ENCODE data around the gene PAQR5. TPM values are rescaled to one million over a fixed set of nuclear protein-coding genes. Genes with fewer than 3 reads are reported as not detected.

Gene PAQR5
- total RNA-seq, 2 donors from 2014 or later = 0.74 to 5.0 TPM

- DNase-seq (ENCODE audit: low spot score) = no peak
- no peak overlapping the region for H3K4me3 ChIP-seq
- no peaks in the 10 kb centered on the region for H3K36me3 ChIP-seq
- H3K27me3 ChIP-seq = no peaks in the 10 kb centered on the region
- H3K4me1 ChIP-seq = peaks cover 0 to 14% of the 10 kb centered on the region in 2 donors
- TF ChIP-seq, protein P1, sequence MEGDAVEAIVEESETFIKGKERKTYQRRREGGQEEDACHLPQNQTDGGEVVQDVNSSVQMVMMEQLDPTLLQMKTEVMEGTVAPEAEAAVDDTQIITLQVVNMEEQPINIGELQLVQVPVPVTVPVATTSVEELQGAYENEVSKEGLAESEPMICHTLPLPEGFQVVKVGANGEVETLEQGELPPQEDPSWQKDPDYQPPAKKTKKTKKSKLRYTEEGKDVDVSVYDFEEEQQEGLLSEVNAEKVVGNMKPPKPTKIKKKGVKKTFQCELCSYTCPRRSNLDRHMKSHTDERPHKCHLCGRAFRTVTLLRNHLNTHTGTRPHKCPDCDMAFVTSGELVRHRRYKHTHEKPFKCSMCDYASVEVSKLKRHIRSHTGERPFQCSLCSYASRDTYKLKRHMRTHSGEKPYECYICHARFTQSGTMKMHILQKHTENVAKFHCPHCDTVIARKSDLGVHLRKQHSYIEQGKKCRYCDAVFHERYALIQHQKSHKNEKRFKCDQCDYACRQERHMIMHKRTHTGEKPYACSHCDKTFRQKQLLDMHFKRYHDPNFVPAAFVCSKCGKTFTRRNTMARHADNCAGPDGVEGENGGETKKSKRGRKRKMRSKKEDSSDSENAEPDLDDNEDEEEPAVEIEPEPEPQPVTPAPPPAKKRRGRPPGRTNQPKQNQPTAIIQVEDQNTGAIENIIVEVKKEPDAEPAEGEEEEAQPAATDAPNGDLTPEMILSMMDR (IDR thresholded peaks at IDR 0.05) = no peak
- no peak overlapping the region for H3K27ac ChIP-seq
- H3K9me3 ChIP-seq = no peaks in the 10 kb centered on the region
These were observed 118.9 kb downstream of the PAQR5 start for GRCh38 chr15:69417581-69417980.

DNA sequence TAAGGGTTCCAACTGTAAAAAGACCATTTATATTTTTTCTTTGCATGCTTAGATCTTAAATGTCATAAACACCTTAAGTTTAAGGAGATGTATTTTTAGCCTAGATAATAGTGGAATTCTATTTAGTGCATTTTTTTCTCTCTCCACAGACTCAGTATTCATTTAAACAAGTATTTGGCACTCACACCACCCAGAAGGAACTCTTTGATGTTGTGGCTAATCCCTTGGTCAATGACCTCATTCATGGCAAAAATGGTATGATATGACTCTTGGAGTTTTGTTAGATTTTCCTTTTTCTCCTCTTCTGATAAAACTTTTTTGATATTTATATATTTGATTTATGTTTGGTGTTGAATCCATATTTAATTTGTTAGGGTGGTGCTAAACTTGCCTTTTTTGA, 122.8 kb downstream of the PAQR5 start:
- H3K9me3 ChIP-seq = no peaks in the 10 kb centered on the region
- H3K36me3 ChIP-seq = no peaks in the 10 kb centered on the region
- TF ChIP-seq, protein P1 (IDR thresholded peaks at IDR 0.05) = no peak
- H3K4me1 ChIP-seq = no peaks in the 10 kb centered on the region
- H3K27me3 ChIP-seq = no peaks in the 10 kb centered on the region
- no peak overlapping the region for H3K27ac ChIP-seq
- no peak overlapping the region for H3K4me3 ChIP-seq
- no peak for DNase-seq (ENCODE audit: low spot score)

DNA sequence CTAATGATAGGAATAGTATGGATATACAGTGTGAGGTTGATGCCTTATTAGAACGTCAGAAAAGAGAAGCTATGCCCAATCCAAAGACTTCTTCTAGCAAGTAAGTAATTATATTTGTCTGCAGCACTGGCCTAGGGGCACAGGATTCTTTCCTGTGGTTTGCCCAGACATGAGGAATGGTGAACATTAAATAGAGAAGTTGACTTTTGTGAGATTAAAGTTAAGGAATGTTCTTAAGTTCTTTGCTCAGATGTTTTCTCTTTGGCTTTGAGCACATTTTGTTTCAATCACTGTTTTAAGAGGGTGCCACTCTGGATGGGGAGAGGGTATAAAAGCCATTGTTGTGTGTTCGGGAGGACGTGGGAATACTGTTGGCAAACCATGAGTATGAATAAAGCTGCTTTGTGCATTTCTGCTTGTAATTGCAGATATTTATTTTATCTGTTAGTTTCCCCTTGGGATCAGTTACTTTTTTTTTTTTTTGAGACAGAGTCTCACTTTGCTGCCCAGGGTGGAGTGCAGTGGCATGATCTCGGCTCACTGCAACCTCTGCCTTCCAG, 123.7 kb downstream of the PAQR5 start:
- H3K4me3 ChIP-seq = no peak overlapping the region
- H3K27ac ChIP-seq = no peak overlapping the region
- no peaks in the 10 kb centered on the region for H3K36me3 ChIP-seq
- no peaks in the 10 kb centered on the region for H3K4me1 ChIP-seq
- DNase-seq (ENCODE audit: low spot score) = no peak
- TF ChIP-seq, protein P1 (IDR thresholded peaks at IDR 0.05) = no peak
- H3K9me3 ChIP-seq = no peaks in the 10 kb centered on the region
- H3K27me3 ChIP-seq = no peaks in the 10 kb centered on the region

- no peak for DNase-seq (ENCODE audit: low spot score)
- Histone ChIP-seq H3K9me3 (no peaks in the 10 kb centered on the region), H3K4me1 (no peaks in the 10 kb centered on the region), H3K36me3 (no peaks in the 10 kb centered on the region), H3K27ac (no peak overlapping the region), H3K4me3 (no peak overlapping the region), H3K27me3 (no peaks in the 10 kb centered on the region)
- TF ChIP-seq, protein P1 (IDR thresholded peaks at IDR 0.05) = no peak
These were observed 125.3 kb downstream of the PAQR5 start for GRCh38 chr15:69424001-69424400.

- Histone ChIP-seq H3K4me1 (no peaks in the 10 kb centered on the region), H3K27me3 (no peaks in the 10 kb centered on the region), H3K4me3 (no peak overlapping the region), H3K36me3 (no peaks in the 10 kb centered on the region), H3K27ac (no peak overlapping the region), H3K9me3 (no peaks in the 10 kb centered on the region)
- no peak for DNase-seq (ENCODE audit: low spot score)
- TF ChIP-seq, protein P1 (IDR thresholded peaks at IDR 0.05) = no peak
These were observed 126.2 kb downstream of the PAQR5 start for GRCh38 chr15:69424748-69425413.

DNA sequence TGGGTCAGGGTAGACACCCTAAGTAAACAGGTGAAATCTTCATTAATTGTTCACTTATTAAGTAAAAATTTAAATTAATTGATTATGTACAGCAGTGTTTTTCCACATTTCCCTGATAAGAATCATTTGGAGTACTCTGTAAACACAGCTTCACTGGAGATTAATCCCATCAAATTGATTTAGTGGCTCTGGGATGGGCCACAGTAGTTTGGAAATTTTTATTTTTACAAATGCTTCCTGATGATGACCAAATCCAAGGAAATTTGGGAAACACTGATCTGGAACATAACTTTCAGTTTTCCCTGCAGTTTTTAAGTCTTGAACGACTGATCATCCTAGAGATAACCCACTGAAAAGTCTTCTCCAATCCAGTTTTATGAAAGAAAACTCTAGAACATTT, 135.1 kb downstream of the PAQR5 start:
- Histone ChIP-seq H3K4me3 (no peak overlapping the region), H3K36me3 (no peaks in the 10 kb centered on the region), H3K4me1 (no peaks in the 10 kb centered on the region), H3K9me3 (no peaks in the 10 kb centered on the region), H3K27ac (no peak overlapping the region), H3K27me3 (no peaks in the 10 kb centered on the region)
- TF ChIP-seq, protein P1 (IDR thresholded peaks at IDR 0.05) = no peak
- DNase-seq (ENCODE audit: low spot score) = no peak

Data from right atrium auricular region (tissue), 2 donors.